ENCODE measurements around the gene THSD1.

Gene THSD1

GRCh38 chr13:52414051-52414450 is 8.1 kb upstream of the THSD1 start:
- no peak for TF ChIP-seq SIN3A (IDR thresholded peaks at IDR 0.05; ENCODE audit: borderline replicate concordance, insufficient read depth, low read length)
- TF ChIP-seq TAF1 (IDR thresholded peaks at IDR 0.05; ENCODE audit: borderline replicate concordance, insufficient read depth, low read length): no peak
- no peak for TF ChIP-seq POLR2AphosphoS5 (IDR thresholded peaks at IDR 0.05; ENCODE audit: low read depth, low read length)
- no peak for TF ChIP-seq FOXP2 (optimal IDR thresholded peaks at IDR 0.05; ENCODE audit: borderline replicate concordance, extremely low read depth, extremely low read length, insufficient read depth)
- no peak for TF ChIP-seq REST (IDR thresholded peaks at IDR 0.05; ENCODE audit: insufficient read depth in 1 of 2, low read depth in 2 of 2, low read length in 2 of 2)

DNA sequence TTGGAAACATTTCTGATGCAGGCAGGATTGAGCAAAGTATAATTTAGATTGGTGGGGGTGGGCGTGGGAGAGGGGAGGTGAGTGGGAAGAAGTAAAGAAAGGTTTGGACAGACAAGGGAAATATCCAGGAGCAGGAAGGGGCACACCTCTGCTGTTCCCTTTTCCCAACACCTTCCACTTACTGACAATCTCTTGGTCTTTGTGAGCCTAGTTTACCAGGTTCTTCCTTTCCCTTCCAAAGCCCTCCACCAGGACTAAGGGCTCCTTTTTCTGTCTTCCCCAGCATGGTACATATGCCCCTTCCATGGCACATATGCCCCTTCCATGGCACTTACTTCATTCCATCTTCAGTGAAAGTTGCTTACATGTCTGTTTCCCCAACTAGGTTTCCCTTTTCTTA is 6.2 kb upstream of the THSD1 start:
- TF ChIP-seq SIN3A (IDR thresholded peaks at IDR 0.05; ENCODE audit: borderline replicate concordance, insufficient read depth, low read length): no peak
- no peak for TF ChIP-seq TAF1 (IDR thresholded peaks at IDR 0.05; ENCODE audit: borderline replicate concordance, insufficient read depth, low read length)
- TF ChIP-seq FOXP2 (optimal IDR thresholded peaks at IDR 0.05; ENCODE audit: borderline replicate concordance, extremely low read depth, extremely low read length, insufficient read depth): no peak
- no peak for TF ChIP-seq REST (IDR thresholded peaks at IDR 0.05; ENCODE audit: insufficient read depth in 1 of 2, low read depth in 2 of 2, low read length in 2 of 2)
- TF ChIP-seq POLR2AphosphoS5 (IDR thresholded peaks at IDR 0.05; ENCODE audit: low read depth, low read length): no peak

DNA sequence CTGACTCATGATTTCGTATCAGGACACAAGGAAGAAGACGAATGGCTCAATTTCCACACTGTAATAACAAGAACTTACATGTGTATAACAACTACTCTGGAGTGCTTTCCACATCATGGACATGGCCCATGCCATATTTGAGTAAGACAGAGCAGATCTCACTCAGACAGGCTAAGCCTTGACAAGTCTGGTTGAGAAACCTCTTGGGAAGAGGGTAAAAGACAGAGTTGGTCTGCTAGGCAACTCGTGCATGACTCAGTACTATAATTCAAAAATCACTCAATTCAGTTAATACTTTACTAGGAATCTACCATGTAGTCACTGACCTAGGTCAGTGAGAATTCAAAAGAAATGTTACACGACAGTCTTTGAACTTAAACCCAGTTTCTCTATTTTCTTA is 5.7 kb upstream of the THSD1 start:
- TF ChIP-seq REST (IDR thresholded peaks at IDR 0.05; ENCODE audit: insufficient read depth in 1 of 2, low read depth in 2 of 2, low read length in 2 of 2) (no peak), TAF1 (IDR thresholded peaks at IDR 0.05; ENCODE audit: borderline replicate concordance, insufficient read depth, low read length) (no peak), FOXP2 (optimal IDR thresholded peaks at IDR 0.05; ENCODE audit: borderline replicate concordance, extremely low read depth, extremely low read length, insufficient read depth) (no peak), POLR2AphosphoS5 (IDR thresholded peaks at IDR 0.05; ENCODE audit: low read depth, low read length) (no peak), SIN3A (IDR thresholded peaks at IDR 0.05; ENCODE audit: borderline replicate concordance, insufficient read depth, low read length) (no peak)

GRCh38 chr13:52406629-52407028 is 657 bp upstream of the THSD1 start:
- TF ChIP-seq TAF1 (IDR thresholded peaks at IDR 0.05; ENCODE audit: borderline replicate concordance, insufficient read depth, low read length) (no peak), SIN3A (IDR thresholded peaks at IDR 0.05; ENCODE audit: borderline replicate concordance, insufficient read depth, low read length) (no peak), FOXP2 (optimal IDR thresholded peaks at IDR 0.05; ENCODE audit: borderline replicate concordance, extremely low read depth, extremely low read length, insufficient read depth) (no peak), REST (IDR thresholded peaks at IDR 0.05; ENCODE audit: insufficient read depth in 1 of 2, low read depth in 2 of 2, low read length in 2 of 2) (no peak), POLR2AphosphoS5 (IDR thresholded peaks at IDR 0.05; ENCODE audit: low read depth, low read length) (no peak)

DNA sequence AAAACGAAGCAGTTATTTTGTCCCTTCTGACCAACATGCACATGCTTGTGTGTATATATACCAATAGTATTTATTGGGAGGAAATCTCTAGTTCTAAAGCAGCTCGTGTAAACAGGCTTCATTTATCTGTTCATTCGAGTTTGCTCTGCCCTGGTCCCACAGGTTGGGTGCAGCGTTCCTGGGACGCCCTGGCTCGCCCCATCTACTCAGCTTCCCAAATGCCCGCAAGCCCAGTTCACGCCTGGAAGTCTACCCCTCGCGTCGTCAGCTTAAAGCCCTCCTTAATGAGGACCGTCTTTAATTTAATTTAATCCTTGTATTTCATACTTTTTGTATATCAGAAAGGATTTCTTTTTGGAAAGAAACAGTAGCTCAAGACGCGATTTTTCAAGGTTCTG is 604 bp downstream of the THSD1 start:
- TF ChIP-seq TAF1 (IDR thresholded peaks at IDR 0.05; ENCODE audit: borderline replicate concordance, insufficient read depth, low read length) (no peak), POLR2AphosphoS5 (IDR thresholded peaks at IDR 0.05; ENCODE audit: low read depth, low read length) (no peak), SIN3A (IDR thresholded peaks at IDR 0.05; ENCODE audit: borderline replicate concordance, insufficient read depth, low read length) (no peak), REST (IDR thresholded peaks at IDR 0.05; ENCODE audit: insufficient read depth in 1 of 2, low read depth in 2 of 2, low read length in 2 of 2) (no peak), FOXP2 (optimal IDR thresholded peaks at IDR 0.05; ENCODE audit: borderline replicate concordance, extremely low read depth, extremely low read length, insufficient read depth) (no peak)

All from PFSK-1 (cell line).